ENCODE measurements around the gene ATXN1.

The ATXN1 gene

GRCh38 chr6:16781348-16782169 lies 20.3 kb upstream of the ATXN1 start:
- Histone ChIP-seq H3K18ac (ENCODE audit: low read depth in 1 of 2, low read length in 2 of 2) (peak overlapping the region in 1 of 2 experiments; percentile 9), H2AFZ (ENCODE audit: low read depth, low read length) (no peak overlapping the region), H2AK5ac (ENCODE audit: low read length, severe bottlenecking) (no peak overlapping the region), H3K4me2 (ENCODE audit: low read length, poor library complexity, severe bottlenecking) (no peak overlapping the region), H2BK5ac (ENCODE audit: low read depth, low read length, poor library complexity, severe bottlenecking) (no peak overlapping the region), H3K27ac (ENCODE audit: low read length, poor library complexity, severe bottlenecking) (no peak overlapping the region), H3K4me3 (ENCODE audit: insufficient read depth in 1 of 2, low read depth in 1 of 2, low read length in 2 of 2) (no peak overlapping the region), H4K91ac (ENCODE audit: low read length) (no peak overlapping the region), H2BK12ac (ENCODE audit: low read length in 2 of 2) (no peak overlapping the region), H3K27me3 (ENCODE audit: control insufficient read depth in 1 of 2, insufficient read depth in 1 of 2, low read length in 2 of 2) (no peaks in the 10 kb centered on the region), H2BK15ac (ENCODE audit: low read depth, poor library complexity, severe bottlenecking) (no peak overlapping the region), H3K36me3 (ENCODE audit: control insufficient read depth in 1 of 2, insufficient read depth in 2 of 2, low read depth in 1 of 2, low read length in 2 of 2) (no peaks in the 10 kb centered on the region), H3K4me1 (ENCODE audit: control insufficient read depth, insufficient read depth, low read depth, low read length) (no peaks in the 10 kb centered on the region), H3K4ac (ENCODE audit: low read depth in 1 of 2, low read length in 2 of 2) (no peak overlapping the region), H3K14ac (ENCODE audit: low read length in 2 of 2) (no peak overlapping the region), H3K23ac (ENCODE audit: low read length in 2 of 2) (no peak overlapping the region), H3K79me1 (replicated peaks; ENCODE audit: low read length, poor library complexity, severe bottlenecking) (no peaks in the 10 kb centered on the region), H3K9ac (ENCODE audit: low read length) (no peak overlapping the region), H3K9me3 (ENCODE audit: control insufficient read depth, low read length) (no peaks in the 10 kb centered on the region), H4K8ac (ENCODE audit: low read length) (peak overlapping the region; percentile 57), H2BK120ac (ENCODE audit: low read depth, low read length) (no peak overlapping the region)
- WGBS: 94% methylated on average over 8 of the region's 8 CpGs
- peak; percentile 48 for DNase-seq

- no peaks in the 10 kb centered on the region for H3K36me3 ChIP-seq (ENCODE audit: control insufficient read depth in 1 of 2, insufficient read depth in 2 of 2, low read depth in 1 of 2, low read length in 2 of 2)
- no peaks in the 10 kb centered on the region for H3K79me1 ChIP-seq (replicated peaks; ENCODE audit: low read length, poor library complexity, severe bottlenecking)
- H3K4me1 ChIP-seq (ENCODE audit: control insufficient read depth, insufficient read depth, low read depth, low read length): no peaks in the 10 kb centered on the region
These were observed 17.3 kb upstream of the ATXN1 start for GRCh38 chr6:16778521-16778920.

GRCh38 chr6:16777794-16778193 lies 16.5 kb upstream of the ATXN1 start:
- Histone ChIP-seq H2BK15ac (ENCODE audit: low read depth, poor library complexity, severe bottlenecking) (no peak overlapping the region), H3K27me3 (ENCODE audit: control insufficient read depth in 1 of 2, insufficient read depth in 1 of 2, low read length in 2 of 2) (no peaks in the 10 kb centered on the region), H3K18ac (ENCODE audit: low read depth in 1 of 2, low read length in 2 of 2) (no peak overlapping the region), H3K9ac (ENCODE audit: low read length) (no peak overlapping the region), H3K14ac (ENCODE audit: low read length in 2 of 2) (no peak overlapping the region), H3K4me1 (ENCODE audit: control insufficient read depth, insufficient read depth, low read depth, low read length) (no peaks in the 10 kb centered on the region), H3K27ac (ENCODE audit: low read length, poor library complexity, severe bottlenecking) (no peak overlapping the region), H2BK12ac (ENCODE audit: low read length in 2 of 2) (no peak overlapping the region), H3K4me2 (ENCODE audit: low read length, poor library complexity, severe bottlenecking) (no peak overlapping the region), H2AK5ac (ENCODE audit: low read length, severe bottlenecking) (no peak overlapping the region), H3K36me3 (ENCODE audit: control insufficient read depth in 1 of 2, insufficient read depth in 2 of 2, low read depth in 1 of 2, low read length in 2 of 2) (no peaks in the 10 kb centered on the region), H3K79me1 (replicated peaks; ENCODE audit: low read length, poor library complexity, severe bottlenecking) (no peaks in the 10 kb centered on the region), H4K91ac (ENCODE audit: low read length) (no peak overlapping the region), H2BK5ac (ENCODE audit: low read depth, low read length, poor library complexity, severe bottlenecking) (no peak overlapping the region), H3K9me3 (ENCODE audit: control insufficient read depth, low read length) (no peaks in the 10 kb centered on the region), H2BK120ac (ENCODE audit: low read depth, low read length) (no peak overlapping the region), H3K23ac (ENCODE audit: low read length in 2 of 2) (no peak overlapping the region), H3K4ac (ENCODE audit: low read depth in 1 of 2, low read length in 2 of 2) (no peak overlapping the region), H3K4me3 (ENCODE audit: insufficient read depth in 1 of 2, low read depth in 1 of 2, low read length in 2 of 2) (no peak overlapping the region), H2AFZ (ENCODE audit: low read depth, low read length) (no peak overlapping the region), H4K8ac (ENCODE audit: low read length) (no peak overlapping the region)
- 95% methylated on average over 5 of the region's 5 CpGs for WGBS
- DNase-seq: no peak

More at GRCh38 chr6:16778521-16778920, 17.3 kb upstream of the ATXN1 start:
- H3K14ac ChIP-seq (ENCODE audit: low read length in 2 of 2): no peak overlapping the region
- no peak overlapping the region for H3K4ac ChIP-seq (ENCODE audit: low read depth in 1 of 2, low read length in 2 of 2)
- H3K4me3 ChIP-seq (ENCODE audit: insufficient read depth in 1 of 2, low read depth in 1 of 2, low read length in 2 of 2): no peak overlapping the region
- H2AFZ ChIP-seq (ENCODE audit: low read depth, low read length): no peak overlapping the region
- no peak overlapping the region for H2AK5ac ChIP-seq (ENCODE audit: low read length, severe bottlenecking)
- peak overlapping the region; percentile 2 for H4K8ac ChIP-seq (ENCODE audit: low read length)
- H2BK5ac ChIP-seq (ENCODE audit: low read depth, low read length, poor library complexity, severe bottlenecking): no peak overlapping the region
- no peak overlapping the region for H4K91ac ChIP-seq (ENCODE audit: low read length)
- no peak overlapping the region for H3K4me2 ChIP-seq (ENCODE audit: low read length, poor library complexity, severe bottlenecking)
- no peak for DNase-seq
- H3K27me3 ChIP-seq (ENCODE audit: control insufficient read depth in 1 of 2, insufficient read depth in 1 of 2, low read length in 2 of 2): no peaks in the 10 kb centered on the region
- H3K23ac ChIP-seq (ENCODE audit: low read length in 2 of 2): no peak overlapping the region
- 96% methylated on average over 4 of the region's 5 CpGs for WGBS
- H2BK120ac ChIP-seq (ENCODE audit: low read depth, low read length): no peak overlapping the region
- H2BK12ac ChIP-seq (ENCODE audit: low read length in 2 of 2): no peak overlapping the region
- H2BK15ac ChIP-seq (ENCODE audit: low read depth, poor library complexity, severe bottlenecking): no peak overlapping the region
- H3K9me3 ChIP-seq (ENCODE audit: control insufficient read depth, low read length): no peaks in the 10 kb centered on the region
- H3K9ac ChIP-seq (ENCODE audit: low read length): no peak overlapping the region
- no peak overlapping the region for H3K18ac ChIP-seq (ENCODE audit: low read depth in 1 of 2, low read length in 2 of 2)
- H3K27ac ChIP-seq (ENCODE audit: low read length, poor library complexity, severe bottlenecking): no peak overlapping the region

- Histone ChIP-seq H3K14ac (ENCODE audit: low read length in 2 of 2) (no peak overlapping the region), H2AFZ (ENCODE audit: low read depth, low read length) (no peak overlapping the region), H3K23ac (ENCODE audit: low read length in 2 of 2) (no peak overlapping the region), H3K4me3 (ENCODE audit: insufficient read depth in 1 of 2, low read depth in 1 of 2, low read length in 2 of 2) (no peak overlapping the region), H2BK5ac (ENCODE audit: low read depth, low read length, poor library complexity, severe bottlenecking) (no peak overlapping the region), H2BK15ac (ENCODE audit: low read depth, poor library complexity, severe bottlenecking) (no peak overlapping the region), H2BK120ac (ENCODE audit: low read depth, low read length) (no peak overlapping the region), H3K4me2 (ENCODE audit: low read length, poor library complexity, severe bottlenecking) (no peak overlapping the region), H3K4ac (ENCODE audit: low read depth in 1 of 2, low read length in 2 of 2) (no peak overlapping the region), H3K27ac (ENCODE audit: low read length, poor library complexity, severe bottlenecking) (no peak overlapping the region), H2AK5ac (ENCODE audit: low read length, severe bottlenecking) (no peak overlapping the region), H3K36me3 (ENCODE audit: control insufficient read depth in 1 of 2, insufficient read depth in 2 of 2, low read depth in 1 of 2, low read length in 2 of 2) (no peaks in the 10 kb centered on the region), H3K4me1 (ENCODE audit: control insufficient read depth, insufficient read depth, low read depth, low read length) (no peaks in the 10 kb centered on the region), H4K91ac (ENCODE audit: low read length) (no peak overlapping the region), H3K18ac (ENCODE audit: low read depth in 1 of 2, low read length in 2 of 2) (no peak overlapping the region), H3K9ac (ENCODE audit: low read length) (no peak overlapping the region), H4K8ac (ENCODE audit: low read length) (no peak overlapping the region), H3K79me1 (replicated peaks; ENCODE audit: low read length, poor library complexity, severe bottlenecking) (no peaks in the 10 kb centered on the region), H2BK12ac (ENCODE audit: low read length in 2 of 2) (no peak overlapping the region), H3K9me3 (ENCODE audit: control insufficient read depth, low read length) (no peaks in the 10 kb centered on the region), H3K27me3 (ENCODE audit: control insufficient read depth in 1 of 2, insufficient read depth in 1 of 2, low read length in 2 of 2) (no peaks in the 10 kb centered on the region)
- DNase-seq: no peak
- 54% methylated on average over 2 of the region's 4 CpGs for WGBS
These were observed 15.2 kb upstream of the ATXN1 start for GRCh38 chr6:16776394-16777017.
